Prostate gland (tissue), 2 donors: ENCODE measurements around the gene MLX.

Source experiments
- CTCF ChIP-seq, 4 experiments: fragments of 200-600 bp in 2 of 4; fragments of 450-650 bp in 2 of 4; sonication (generic) in 2 of 4; IDR thresholded peaks; 1 replicate in 3 of 4; 2 replicates in 1 of 4; pipeline ENCODE4 v1.5.1; 2016 to 2019; ENCODE audit warnings: antibody characterized with exemption in 4 of 4, mild to moderate bottlenecking in 2 of 4, moderate library complexity in 2 of 4
- POLR2AphosphoS5 ChIP-seq: sonication (generic); formaldehyde crosslinking; IDR thresholded peaks from one replicate; pipeline ENCODE4 v1.6.1; 2017; ENCODE audit warnings: antibody characterized with exemption

GRCh38 chr17:42521666-42522262, 45.1 kb upstream of the MLX start:
- TF ChIP-seq POLR2AphosphoS5 (no peak), CTCF (IDR thresholded peaks at IDR 0.05) (no peak)
